ENCODE data around the gene CCNY. TPM values are rescaled to one million over a fixed set of nuclear protein-coding genes. Genes with fewer than 3 reads are reported as not detected.
A peak's percentile ranks its signal among the peaks of the same experiment; 100 is the strongest.
"Not testable (repeated sequence)": the region's sequence is repeated elsewhere in the genome, so short reads cannot be mapped to it uniquely, and the experiment has no call there.

The CCNY gene
- total RNA-seq (2014; rRNA removed; shearing (Covaris generic)) = 65.3 and 80.4 TPM in 2 replicates
- polyA plus RNA-seq (2015; cell fraction: cytosol; rRNA removed) = 58.2 and 63.9 TPM in 2 replicates
- 40.0 and 42.3 TPM in 2 replicates for polyA plus RNA-seq (2015; cell fraction: nucleus; rRNA removed)

DNA sequence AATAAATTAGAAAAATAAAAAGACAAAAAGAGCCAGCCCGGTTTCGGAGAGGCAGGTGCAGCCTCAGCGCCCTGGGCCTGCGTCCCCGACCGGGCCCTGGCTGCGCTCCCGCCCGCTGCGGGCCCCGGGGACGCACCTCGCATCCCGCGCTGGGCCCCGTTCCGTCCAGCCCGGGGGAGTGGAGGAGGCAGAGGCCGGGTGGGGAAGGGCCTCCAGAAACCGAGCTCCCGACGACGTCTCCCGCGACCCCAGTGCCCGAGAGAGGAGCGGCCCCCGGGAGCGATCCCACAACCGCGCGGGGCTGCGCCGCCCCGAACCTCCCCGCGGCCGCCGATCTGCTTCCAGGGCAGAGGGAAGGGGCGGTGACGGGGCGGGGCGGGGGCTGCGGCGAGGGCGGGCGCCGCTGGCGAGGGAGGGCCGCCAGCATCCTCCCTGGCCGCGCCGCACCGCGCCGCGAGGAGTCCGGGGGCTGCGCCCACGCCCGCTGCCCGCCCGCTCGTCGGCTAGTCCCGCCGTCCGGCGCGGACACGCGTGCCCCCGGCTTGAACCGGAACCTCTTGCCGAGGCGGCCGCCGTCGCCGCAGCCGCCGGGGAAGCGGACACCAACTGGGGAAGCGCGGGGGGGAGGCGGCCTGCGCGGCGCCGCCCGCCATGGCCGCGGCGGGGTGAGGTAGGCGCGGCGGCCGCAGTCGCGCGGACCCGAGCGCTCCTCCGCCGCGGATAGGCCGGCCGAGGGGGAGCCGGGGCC lies at the start of gene CCNY:
Gene CCNY, plus strand, starts transcription at position 426 of the 748 bp plus-strand sequence. CDS start 545 bp downstream, outside the sequence.
- peak; percentile 51 for DNase-seq (ENCODE audit: low read depth)

DNA sequence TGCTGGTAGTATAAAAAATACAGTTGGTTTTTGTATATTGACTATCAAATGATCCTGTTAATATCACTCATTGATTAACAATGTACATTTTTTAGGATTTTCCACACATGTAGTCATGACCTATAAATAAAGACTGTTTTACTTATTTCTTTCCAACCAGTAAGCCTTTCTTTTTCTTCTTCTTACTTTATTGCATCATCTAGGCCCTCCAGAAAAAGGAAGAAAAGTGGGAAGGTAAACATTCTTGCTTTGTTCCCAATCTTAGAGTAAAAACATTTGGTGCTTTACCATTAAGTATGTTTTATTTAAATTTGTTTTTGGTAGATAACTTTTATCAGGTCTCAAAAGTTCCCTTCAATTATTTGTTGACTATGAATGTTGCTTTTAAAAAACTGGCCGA lies 47.1 kb upstream of the CCNY start:
- no peak for DNase-seq (ENCODE audit: low read depth)

DNA sequence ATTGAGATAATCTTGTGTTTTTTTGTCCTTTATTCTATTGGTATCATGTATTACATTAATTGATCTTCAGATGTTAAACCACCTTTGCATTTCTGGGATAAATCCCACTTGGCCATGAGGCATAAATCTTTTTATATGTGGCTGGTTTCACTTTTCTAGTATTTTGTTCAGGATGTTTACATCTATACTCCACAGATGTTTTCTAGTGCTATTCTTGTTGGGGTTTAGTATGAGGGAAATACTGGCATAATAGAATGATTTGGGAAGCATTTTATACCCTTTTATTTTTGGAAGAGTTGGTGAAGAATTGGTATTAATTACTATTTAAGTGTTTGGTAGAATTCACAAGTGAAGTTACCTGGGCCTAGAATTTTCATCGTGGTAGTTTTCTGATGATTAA lies 41.8 kb upstream of the CCNY start:
- DNase-seq (ENCODE audit: low read depth) = no peak

DNA sequence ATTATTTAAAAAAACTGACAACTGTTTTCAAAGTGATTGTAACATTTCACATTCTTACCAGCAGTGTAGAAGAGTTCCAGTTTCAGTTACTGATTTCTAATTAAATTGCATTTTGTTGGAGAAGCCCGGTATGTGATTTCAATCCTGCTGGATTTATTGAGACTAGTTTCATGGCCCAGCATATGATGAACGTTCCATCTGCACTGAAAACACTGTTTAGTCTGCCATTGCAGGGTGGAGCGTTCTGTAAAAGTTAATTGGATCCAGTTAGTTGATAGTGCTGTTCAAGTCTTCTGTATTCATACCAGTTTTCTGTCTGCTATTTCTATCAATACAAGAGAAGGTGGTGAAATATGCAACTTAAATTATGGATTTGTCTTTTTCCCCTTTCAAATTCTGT lies 37.3 kb upstream of the CCNY start:
- no peak for DNase-seq (ENCODE audit: low read depth)

DNA sequence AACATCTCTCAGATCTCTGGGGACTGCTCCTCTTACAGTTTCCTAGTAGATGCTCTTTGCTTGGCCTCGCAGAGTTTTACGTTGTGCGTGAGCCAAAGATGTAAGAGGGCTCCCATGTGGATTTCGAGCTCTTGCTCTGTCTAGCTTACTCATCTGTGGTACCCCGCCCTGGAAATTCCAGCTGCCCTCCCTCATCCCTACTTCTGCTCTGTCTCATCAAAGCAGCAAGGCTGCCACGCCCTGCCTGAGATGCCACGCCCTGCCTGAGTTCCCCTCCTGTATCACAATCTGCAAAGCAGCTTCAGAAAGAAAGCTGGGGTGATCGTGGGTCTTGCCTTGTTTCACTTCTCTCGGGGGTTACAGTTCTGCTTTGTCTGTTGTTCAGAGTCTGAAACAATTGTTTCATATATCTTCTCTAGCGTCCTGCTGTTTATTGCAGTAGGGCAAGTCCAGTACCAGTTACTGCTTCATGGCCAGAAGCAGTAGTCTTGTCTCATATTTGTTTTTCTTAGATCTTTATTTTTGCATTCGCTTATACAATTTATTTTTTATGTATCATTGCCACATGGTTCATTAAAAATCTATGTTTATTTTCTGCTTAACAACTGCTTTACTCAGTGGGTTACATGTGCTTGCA lies 36.1 kb upstream of the CCNY start:
- peak; percentile 87 for DNase-seq (ENCODE audit: low read depth)

DNA sequence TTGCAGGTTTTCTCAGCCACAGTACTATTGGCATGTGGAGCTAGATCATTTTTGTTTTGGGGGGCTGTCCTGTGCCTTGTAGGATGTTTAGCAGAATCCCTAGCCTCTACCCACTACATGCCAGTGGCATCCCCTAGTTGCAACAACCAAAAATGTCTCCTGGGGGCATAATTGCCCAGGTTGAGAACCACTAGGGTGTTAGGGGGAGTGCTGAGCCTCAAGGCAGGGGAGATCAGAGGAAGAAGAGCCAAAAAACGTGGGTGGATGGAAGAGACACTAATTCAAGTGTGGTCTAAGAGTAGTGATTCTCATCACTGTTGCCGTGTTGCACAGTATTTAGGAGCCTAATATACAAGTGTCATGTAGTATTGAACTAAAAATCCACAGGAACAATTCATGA lies 31.7 kb upstream of the CCNY start:
- no peak for DNase-seq (ENCODE audit: low read depth)

DNA sequence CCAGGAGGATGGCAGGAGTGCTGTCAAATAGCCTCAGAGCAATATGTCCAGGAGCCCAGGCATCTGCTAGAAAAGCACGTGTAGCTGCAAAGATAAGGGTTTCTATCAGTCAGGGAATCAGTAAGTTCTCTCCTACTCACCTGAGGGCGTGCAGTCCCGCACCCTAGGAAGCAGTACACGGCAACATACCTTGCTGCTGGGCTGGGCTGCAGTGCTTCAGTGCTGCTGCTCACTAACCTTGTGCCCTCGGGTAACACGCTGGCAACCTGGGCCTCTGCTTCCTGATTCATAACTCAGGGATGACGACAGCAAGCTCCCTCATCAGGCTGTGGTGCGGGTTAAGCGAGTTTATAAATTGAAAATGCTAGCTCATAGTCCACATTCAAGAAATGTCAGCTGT lies 29.5 kb upstream of the CCNY start:
- DNase-seq (ENCODE audit: low read depth) = peak; percentile 9

DNA sequence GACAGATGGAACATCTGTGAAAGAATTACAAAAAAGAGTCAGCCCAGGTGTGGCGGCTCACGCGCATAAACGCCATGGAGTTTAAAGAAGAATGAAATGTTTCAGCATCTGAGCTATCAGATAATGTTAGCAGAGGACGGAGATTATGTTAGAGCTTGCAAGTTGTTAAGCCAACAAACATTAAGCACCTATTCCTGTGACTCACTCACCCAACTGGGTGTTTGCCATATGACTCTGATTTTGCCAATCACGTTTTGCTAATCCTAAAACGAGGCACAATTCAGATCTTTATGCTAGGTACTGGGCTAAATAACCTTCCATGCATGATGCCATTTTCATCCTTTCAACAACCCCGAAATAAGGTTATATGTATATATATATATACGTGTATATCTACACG lies 29.0 kb upstream of the CCNY start:
- peak; percentile 30 for DNase-seq (ENCODE audit: low read depth)

DNA sequence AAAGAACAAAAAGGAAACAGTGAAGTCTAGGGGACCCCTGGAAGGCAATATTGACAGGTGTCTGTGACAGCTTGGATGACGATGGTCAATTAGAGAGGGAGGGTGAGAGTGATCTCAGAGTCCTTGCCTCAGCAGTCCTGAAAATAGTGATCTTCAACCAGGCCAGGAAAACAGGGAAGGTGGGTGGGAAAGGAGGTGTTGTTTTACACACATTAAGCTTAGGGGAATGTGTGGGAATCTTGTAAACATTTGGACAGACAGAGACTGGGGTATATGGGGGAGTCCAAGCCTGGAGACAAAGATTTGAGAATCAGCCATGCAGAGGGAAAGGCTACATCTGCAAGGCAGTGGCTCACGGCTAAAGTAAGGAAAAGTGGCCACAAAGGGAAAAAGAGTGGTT lies 27.5 kb upstream of the CCNY start:
- DNase-seq (ENCODE audit: low read depth) = no peak

DNA sequence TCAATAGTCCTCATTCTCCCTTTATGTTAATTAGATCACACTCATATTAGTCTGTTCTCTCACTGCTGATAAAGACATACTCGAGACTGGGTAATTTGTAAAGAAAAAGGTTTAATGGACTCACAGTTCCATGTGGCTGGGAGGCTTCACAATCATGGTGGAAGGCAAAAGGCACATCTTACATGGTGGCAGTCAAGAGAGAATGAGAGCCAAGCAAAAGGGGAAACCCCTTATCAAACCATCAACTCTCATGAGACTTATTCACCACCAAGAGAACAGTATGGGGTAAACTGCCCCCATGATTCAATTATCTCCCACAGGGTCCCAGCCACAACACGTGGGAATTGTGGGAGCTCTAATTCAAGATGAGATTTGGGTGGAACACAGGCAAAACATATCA lies 22.2 kb upstream of the CCNY start:
- DNase-seq (ENCODE audit: low read depth) = not testable (repeated sequence)

DNA sequence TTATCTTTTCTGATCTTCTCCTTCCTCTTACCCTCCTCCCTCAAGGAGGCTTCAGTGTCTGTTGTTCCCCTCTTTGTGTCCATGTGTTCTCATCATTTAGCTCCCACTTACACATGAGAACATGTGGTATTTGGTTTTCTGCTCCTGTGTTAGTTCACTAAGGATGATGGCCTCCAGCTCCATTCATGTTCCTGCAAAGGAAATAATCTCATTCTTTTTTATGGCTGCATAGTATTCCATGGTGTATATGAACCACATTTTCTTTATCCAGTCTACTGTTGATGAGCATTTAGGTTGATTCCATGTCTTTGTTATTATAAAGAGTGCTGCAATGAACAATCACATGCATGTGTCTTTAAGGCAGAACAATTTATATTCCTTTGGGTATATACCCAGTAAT lies 21.1 kb upstream of the CCNY start:
- not testable (repeated sequence) for DNase-seq (ENCODE audit: low read depth)

DNA sequence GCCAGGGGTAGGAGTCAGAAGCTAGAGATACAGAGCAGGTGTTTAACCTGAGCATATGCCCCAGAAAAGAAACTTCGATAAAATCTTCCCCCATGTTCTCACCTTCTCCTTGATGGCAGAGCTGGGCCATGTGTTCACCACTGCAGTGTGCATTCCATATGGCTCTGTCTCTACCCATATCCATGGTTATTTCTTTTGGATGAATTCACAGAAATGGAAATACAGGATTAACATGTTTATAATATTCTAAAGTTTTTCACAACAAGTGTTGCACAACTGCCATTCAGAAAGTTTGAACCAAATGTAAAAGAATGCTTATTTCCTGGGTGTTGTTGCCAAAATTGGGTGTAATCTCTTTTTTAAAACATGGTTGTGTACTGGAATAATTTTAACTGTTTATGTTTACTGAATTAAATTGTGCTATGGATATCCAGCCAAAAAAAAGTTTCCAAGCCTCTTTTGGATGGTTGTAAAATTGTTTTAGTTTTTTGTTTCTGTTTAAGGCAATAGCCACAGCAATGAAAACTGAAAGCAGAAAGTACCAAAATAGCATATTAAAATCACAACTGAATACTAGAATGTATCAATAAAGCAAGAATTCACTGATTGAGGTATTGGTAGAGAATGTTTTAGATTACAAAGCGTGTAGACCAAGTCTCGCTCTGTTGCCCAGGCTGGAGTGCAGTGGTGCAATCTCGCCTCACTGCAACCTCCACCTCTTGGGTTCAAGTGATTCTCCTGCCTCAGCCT lies 19.9 kb upstream of the CCNY start:
- no peak for DNase-seq (ENCODE audit: low read depth)

DNA sequence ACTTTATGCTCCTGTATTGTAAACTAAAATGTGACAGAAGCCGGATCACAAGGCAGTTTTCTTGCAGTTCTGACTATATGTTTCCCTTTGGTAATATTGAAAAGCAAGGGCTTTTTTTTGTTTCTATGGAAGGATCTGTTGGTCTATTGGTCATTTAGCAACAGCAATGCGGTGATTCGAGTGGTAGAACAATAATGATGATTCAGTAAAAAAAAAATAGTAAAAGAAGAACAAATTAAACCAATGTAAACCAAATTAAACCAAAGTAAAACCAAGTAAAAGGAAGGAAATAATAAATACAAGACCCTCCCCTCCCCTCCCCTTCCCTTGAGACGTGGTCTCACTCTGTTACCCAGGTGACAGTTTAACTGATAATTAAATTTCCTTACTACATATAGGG lies 17.8 kb upstream of the CCNY start:
- no peak for DNase-seq (ENCODE audit: low read depth)

DNA sequence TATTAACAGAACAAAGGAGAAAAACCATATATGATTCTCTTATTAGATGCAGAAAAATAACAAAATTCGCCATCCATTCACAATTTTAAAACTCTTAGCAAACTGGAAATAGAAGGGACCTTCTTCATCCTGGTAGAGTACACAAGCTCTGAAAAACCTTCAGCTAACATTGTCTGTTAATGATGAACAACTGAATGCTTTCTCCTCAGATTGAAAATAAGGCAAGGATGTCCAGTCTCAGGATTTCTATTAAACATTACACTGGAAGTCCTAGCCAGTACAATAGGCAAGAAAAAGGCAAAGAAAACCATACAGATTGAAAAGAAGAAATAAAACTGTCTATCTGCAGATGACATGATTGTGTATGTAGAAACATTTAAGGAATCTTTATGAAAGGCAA lies 16.0 kb upstream of the CCNY start:
- no peak for DNase-seq (ENCODE audit: low read depth)

DNA sequence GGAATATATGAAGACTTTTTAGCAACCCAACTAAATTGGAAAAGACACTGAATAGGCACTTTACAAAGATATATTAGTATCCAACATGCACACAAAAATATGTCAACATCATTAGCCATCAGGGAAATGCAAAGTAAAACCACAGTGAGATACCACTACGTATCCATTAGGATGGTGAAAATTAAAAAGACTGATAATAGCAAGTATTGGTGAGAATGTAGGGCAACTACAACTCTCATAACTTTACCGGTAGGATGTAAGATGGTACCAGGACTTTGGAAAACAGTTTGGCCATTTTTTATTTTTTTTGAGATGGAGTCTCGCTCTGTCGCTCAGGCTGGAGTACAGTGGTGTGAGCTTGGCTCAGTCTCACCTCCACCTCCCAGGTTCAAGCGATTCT lies 13.7 kb upstream of the CCNY start:
- no peak for DNase-seq (ENCODE audit: low read depth)

DNA sequence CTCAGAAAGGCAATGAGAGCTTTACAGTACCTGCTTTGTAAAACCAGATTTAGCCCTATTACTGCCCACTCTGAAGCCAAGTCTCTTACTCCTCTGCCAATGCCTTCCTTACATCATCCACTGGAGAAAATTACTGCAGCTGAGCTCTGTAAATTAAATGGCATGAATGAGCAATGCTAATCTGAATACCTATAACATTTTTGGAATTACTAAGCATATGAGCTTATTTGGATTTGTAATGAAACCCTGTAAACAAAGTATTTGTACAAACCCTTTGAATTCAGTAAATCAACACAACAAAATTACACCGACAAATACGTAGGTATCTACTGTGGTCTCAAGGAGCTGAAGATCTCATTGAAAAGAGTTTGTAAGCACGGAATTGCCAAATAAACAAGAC lies 12.1 kb upstream of the CCNY start:
- no peak for DNase-seq (ENCODE audit: low read depth)

DNA sequence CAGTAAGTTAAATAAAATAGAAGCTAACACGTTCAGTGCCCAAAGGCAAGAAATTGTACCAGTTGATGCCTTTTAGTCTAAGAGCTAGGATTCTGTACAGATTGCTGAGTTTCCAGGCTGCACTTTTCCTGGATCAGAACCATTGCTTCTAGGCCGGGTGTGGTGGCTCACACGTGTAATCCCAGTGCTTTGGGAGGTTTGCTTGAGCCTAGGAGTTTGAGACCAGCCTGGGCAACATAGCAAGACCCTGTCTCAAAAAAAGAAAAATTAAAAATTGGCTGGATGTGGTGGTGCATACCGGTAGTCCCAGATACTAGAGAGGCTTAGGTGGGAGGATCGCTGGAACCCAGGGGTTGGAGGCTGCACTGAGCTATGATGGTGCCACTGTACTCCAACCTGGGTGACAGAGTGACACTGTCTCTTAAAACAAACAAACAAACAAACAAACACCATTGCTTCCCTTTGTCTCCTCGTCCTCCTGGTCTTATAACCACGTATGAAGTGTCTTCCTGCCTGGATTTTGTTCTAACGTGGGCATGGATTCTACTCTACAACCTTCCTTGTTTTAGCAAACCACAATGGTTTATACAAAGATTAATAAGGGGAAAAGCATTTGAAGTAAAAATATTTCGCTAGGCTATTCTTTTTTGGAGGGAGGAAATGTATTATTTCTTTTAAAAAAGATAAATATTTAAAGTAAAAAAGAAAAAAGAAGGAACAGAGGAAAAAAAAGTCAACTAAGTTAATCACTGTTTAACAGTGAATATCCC lies 9.7 kb upstream of the CCNY start:
- DNase-seq (ENCODE audit: low read depth) = no peak

DNA sequence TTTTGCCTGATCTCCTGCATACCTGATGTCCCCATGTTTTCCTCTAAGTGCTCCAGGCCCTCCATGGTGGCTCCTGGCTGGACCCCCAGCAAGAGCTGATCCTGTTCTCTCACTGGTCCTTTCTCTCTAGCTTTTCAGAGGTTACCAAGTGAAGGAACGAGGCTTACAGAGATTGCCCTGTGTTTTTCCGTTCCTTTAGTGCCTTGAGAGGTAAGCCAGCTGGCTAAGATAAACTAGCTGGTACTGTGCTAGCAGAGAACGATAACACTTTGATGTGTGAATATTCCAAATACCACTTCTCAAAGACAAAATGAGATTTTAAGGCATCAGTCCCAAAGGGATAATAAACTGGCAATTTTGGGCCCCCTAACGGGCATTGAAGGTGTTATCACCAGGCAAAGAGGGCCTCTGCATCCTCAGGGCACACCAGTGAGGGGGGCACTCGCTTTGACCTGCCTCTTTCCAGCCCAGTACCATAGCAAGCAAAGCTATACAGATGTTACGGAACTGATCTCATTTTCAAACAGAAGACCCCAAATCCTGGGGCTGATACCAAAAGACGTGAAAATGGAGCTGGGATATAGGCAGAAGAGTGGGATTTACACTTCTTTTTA lies 8.4 kb upstream of the CCNY start:
- no peak for DNase-seq (ENCODE audit: low read depth)

DNA sequence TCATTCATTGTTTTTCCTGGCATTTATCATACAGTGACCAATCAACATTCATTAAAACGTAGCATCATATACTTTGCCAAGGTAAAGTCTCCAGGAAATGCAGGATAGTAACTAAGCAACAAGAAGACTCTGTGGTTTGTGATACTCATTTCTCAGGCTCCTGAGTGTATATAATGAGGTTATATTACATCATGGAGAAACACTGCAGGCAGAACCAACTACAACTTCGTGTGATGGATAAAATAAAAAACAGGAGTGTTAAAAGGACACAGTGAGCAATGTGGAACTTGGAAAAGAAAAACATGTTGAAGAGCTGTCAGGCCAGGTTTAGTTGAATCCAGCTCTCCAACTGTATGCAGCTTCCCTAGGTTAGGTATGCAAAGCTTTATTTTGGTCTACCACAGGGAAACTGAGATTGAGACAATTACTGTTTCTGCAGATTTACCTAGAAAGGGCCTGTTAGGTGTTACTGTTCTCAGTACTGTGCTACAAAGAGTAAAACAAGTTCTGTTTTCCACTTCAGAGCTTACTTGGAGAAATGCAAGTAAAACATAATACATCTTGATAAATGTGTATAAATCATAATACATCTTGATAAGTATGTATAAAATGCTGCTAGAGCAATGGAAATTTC lies 7.8 kb upstream of the CCNY start:
- peak; percentile 71 for DNase-seq (ENCODE audit: low read depth)

DNA sequence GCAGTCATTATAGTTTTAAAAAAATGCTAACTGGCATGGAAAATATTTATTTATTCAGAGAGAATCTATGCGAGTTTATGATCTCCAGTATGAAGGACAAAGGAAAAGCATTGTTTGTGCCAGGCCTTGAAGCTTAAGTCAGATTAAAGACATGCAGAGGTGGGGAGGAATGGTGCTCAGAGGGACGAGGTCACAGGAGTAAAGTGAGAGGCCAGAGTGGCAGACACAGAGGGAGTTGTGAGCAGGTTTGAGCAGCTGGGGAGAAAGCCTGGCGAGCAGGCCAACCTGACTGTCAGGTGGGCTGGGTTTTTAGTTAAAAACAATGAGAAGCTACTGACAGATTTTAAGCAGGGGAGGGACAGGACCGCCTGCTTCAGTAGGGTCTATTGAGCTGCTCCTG lies 6.8 kb upstream of the CCNY start:
- no peak for DNase-seq (ENCODE audit: low read depth)

Data from HT1080 (cell line).